ENCODE data around the gene FBXO15. TPM values are rescaled to one million over a fixed set of nuclear protein-coding genes. Genes with fewer than 3 reads are reported as not detected.

Gene FBXO15
- total and polyA plus RNA-seq, 3 donors from 2014 or later, result 20.8 to 46.0 (median 39.1) TPM

GRCh38 chr18:74182335-74182734 lies 34.7 kb upstream of the FBXO15 start:
- WGBS, 2 donors, result 91% methylated on average over 19 of the region's 19 CpGs; no CpG with 5 or more reads in 1 of the 2 donors
- intact Hi-C loops (cut with DNase I; ENCODE audit: low total_unique reads), result no loop called here
- no peaks in the 10 kb centered on the region for H3K36me3 ChIP-seq (ENCODE audit: low read depth, missing control alignments)
- H3K4me1 ChIP-seq, result no peaks in the 10 kb centered on the region
- no peaks in the 10 kb centered on the region for H3K27me3 ChIP-seq
- H3K9me3 ChIP-seq, result no peaks in the 10 kb centered on the region
- H3K4me3 ChIP-seq, result no peak overlapping the region
- no peak overlapping the region for H3K27ac ChIP-seq
- TF ChIP-seq, protein P1, sequence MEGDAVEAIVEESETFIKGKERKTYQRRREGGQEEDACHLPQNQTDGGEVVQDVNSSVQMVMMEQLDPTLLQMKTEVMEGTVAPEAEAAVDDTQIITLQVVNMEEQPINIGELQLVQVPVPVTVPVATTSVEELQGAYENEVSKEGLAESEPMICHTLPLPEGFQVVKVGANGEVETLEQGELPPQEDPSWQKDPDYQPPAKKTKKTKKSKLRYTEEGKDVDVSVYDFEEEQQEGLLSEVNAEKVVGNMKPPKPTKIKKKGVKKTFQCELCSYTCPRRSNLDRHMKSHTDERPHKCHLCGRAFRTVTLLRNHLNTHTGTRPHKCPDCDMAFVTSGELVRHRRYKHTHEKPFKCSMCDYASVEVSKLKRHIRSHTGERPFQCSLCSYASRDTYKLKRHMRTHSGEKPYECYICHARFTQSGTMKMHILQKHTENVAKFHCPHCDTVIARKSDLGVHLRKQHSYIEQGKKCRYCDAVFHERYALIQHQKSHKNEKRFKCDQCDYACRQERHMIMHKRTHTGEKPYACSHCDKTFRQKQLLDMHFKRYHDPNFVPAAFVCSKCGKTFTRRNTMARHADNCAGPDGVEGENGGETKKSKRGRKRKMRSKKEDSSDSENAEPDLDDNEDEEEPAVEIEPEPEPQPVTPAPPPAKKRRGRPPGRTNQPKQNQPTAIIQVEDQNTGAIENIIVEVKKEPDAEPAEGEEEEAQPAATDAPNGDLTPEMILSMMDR (IDR thresholded peaks at IDR 0.05), result no peak
- no peak for TF ChIP-seq POLR2A (IDR thresholded peaks at IDR 0.05)
- DNase-seq, result no peak

DNA sequence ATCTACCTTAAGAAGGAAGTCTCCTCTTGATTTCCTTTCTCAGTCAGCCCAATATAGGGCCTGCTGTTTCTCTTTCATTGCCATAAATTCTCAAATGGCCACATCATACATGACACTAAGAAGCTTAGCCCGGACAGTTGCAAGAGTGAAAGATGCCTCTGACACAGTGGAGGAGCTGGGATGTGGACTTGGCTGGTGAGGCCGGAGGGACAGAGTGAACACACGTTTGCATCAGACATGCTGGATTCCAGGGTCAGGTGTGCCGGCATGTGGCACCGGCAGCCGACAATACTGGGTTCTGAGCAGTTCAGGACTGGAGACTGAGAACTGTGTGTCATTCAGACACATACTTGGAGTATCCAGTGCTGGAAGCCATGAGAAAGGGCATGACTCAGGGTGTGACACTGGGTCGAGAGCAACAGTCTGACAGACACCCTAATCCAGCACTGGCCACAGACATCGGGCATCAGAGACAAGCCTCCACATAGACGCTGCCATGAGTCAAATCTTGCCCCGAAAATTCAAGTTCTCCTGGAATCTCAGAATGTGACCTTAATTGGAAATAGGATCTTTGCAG lies 32.1 kb upstream of the FBXO15 start:
- H3K36me3 ChIP-seq (ENCODE audit: low read depth, missing control alignments), result no peaks in the 10 kb centered on the region
- DNase-seq, result no peak
- no peaks in the 10 kb centered on the region for H3K27me3 ChIP-seq
- no peak overlapping the region for H3K27ac ChIP-seq
- WGBS, 2 donors, result 82 to 85% methylated on average over 10 of the region's 10 CpGs
- H3K4me3 ChIP-seq, result no peak overlapping the region
- TF ChIP-seq, protein P1 (IDR thresholded peaks at IDR 0.05), result no peak
- TF ChIP-seq POLR2A (IDR thresholded peaks at IDR 0.05), result no peak
- H3K9me3 ChIP-seq, result no peaks in the 10 kb centered on the region
- intact Hi-C loops (cut with DNase I; ENCODE audit: low total_unique reads), result no loop called here
- no peaks in the 10 kb centered on the region for H3K4me1 ChIP-seq

DNA sequence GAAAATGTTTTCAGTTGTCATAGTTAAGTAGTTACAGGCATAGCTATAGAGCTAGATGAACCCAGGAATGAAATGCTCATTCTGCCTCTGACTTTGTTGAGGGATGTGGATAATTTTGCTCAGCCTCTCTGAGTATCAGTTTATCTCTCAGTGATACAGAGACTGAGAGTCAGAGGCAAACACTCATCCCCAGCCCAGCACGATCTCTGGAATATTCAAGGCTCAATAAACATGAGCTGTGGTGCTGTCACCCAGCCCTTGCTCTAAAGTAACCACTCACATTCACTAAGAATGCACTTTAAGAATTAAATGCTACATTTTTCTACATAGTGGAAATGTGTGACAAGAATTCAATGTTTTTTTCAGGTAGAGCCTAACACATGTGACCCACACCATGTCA lies 31.2 kb upstream of the FBXO15 start:
- TF ChIP-seq POLR2A (IDR thresholded peaks at IDR 0.05), result no peak
- TF ChIP-seq, protein P1 (IDR thresholded peaks at IDR 0.05), result no peak
- intact Hi-C loops (cut with DNase I; ENCODE audit: low total_unique reads), result no loop called here

DNA sequence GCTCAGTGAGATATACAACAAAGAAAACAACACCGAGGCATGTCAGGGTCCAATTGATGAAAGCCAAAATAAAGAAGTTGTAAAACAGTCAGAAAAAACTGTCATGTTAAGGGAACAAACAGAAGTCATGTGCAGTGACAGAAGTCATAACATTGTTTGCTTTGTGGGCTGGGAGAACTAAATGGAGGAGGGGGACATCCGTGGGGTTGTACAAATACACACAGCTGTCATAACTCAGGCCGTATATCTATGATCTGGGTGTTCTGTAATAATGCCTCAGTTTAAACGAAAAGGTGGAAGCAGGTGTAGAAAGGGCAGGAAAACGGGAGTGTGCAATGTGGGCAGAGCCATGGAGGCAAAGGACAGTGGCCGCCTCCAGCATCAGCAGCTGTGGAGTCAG lies 28.0 kb upstream of the FBXO15 start:
- Histone ChIP-seq H3K27me3 (no peaks in the 10 kb centered on the region), H3K36me3 (ENCODE audit: low read depth, missing control alignments) (no peaks in the 10 kb centered on the region), H3K4me3 (no peak overlapping the region), H3K9me3 (no peaks in the 10 kb centered on the region), H3K4me1 (no peaks in the 10 kb centered on the region), H3K27ac (no peak overlapping the region)
- intact Hi-C loops (cut with DNase I; ENCODE audit: low total_unique reads), result no loop called here
- TF ChIP-seq POLR2A (IDR thresholded peaks at IDR 0.05), result no peak
- TF ChIP-seq, protein P1 (IDR thresholded peaks at IDR 0.05), result no peak
- WGBS, 2 donors, result 69 to 70% methylated on average over 6 of the region's 6 CpGs
- DNase-seq, result no peak

More for the DNA sequence above, 31.2 kb upstream of the FBXO15 start:
- no peak overlapping the region for H3K27ac ChIP-seq
- no peaks in the 10 kb centered on the region for H3K27me3 ChIP-seq
- no peak overlapping the region for H3K4me3 ChIP-seq
- H3K4me1 ChIP-seq, result no peaks in the 10 kb centered on the region
- WGBS, 2 donors, result 79 to 92% methylated on average over 1 of the region's 1 CpG
- no peak for DNase-seq
- H3K9me3 ChIP-seq, result no peaks in the 10 kb centered on the region
- no peaks in the 10 kb centered on the region for H3K36me3 ChIP-seq (ENCODE audit: low read depth, missing control alignments)

- Histone ChIP-seq H3K9me3 (no peaks in the 10 kb centered on the region), H3K4me3 (peak overlapping the region; percentile 29 to 34), H3K4me1 (no peaks in the 10 kb centered on the region), H3K27ac (no peak overlapping the region), H3K36me3 (ENCODE audit: low read depth, missing control alignments) (no peaks in the 10 kb centered on the region), H3K27me3 (no peaks in the 10 kb centered on the region)
- 68 to 81% methylated on average over 3 to 11 of the region's 11 CpGs for WGBS, 2 donors
- DNase-seq, result no peak
- no peak for TF ChIP-seq POLR2A (IDR thresholded peaks at IDR 0.05)
- TF ChIP-seq, protein P1 (IDR thresholded peaks at IDR 0.05), result no peak
- intact Hi-C loops (cut with DNase I; ENCODE audit: low total_unique reads), result no loop called here
These were observed 25.8 kb upstream of the FBXO15 start for GRCh38 chr18:74173434-74173750.
